Endothelial cell of umbilical vein (primary cell): ENCODE data around the gene PSMD5. TPM values are rescaled to one million over a fixed set of nuclear protein-coding genes. Genes with fewer than 3 reads are reported as not detected.

Experiments used
- BruUV-seq: library from RNA; stranded (reverse); fragments of 400-500 nt; replicated peaks from 2 replicates; lab custom pipeline; 2021; lab: Mats Ljungman, UMichigan
- CTCF ChIA-PET: fragments of 300-600, 350-600 bp; sonication (Branson Sonifier 250); formaldehyde crosslinking; loops from one replicate; lab custom pipeline; 2021; ENCODE audit warnings: antibody characterized with exemption, inconsistent platforms; lab: Charles Lee
- POLR2A ChIA-PET: fragments of 300-600, 350-600 bp; sonication (Branson Sonifier 250); formaldehyde crosslinking; loops from one replicate; lab custom pipeline; 2021; ENCODE audit warnings: antibody characterized with exemption, inconsistent platforms; lab: Charles Lee
- DNase-seq: peaks from one replicate; pipeline ENCODE4 v3.0.0-alpha.2; 2011; ENCODE audit warnings: low read depth, low spot score
- FAIRE-seq: peaks from 2 replicates; lab custom pipeline; 2011; peaks lifted over from hg19 to GRCh38; lab: Jason Lieb, UNC
- H2AFZ ChIP-seq: 2 replicates; pipeline ENCODE4 v1.6.0; 2012; ENCODE audit warnings: low read depth, low read length, control low read depth, inconsistent platforms
- H3K27ac ChIP-seq: 2 replicates; pipeline ENCODE4 v1.5.1; 2011; ENCODE audit warnings: low read depth, mild to moderate bottlenecking, control low read depth, low read length, moderate library complexity; ENCODE audit not compliant: insufficient read depth
- H3K27me3 ChIP-seq, 2 experiments: 2 replicates each; pipeline versions ENCODE4 v1.6.0 to v1.6.1; 2011; ENCODE audit warnings: low read length in 2 of 2, mixed read lengths in 1 of 2; ENCODE audit not compliant: control insufficient read depth in 2 of 2, insufficient read depth in 2 of 2
- H3K36me3 ChIP-seq, 2 experiments: 2 replicates in 1 of 2; 3 replicates in 1 of 2; pipeline ENCODE4 v1.5.1; 2011; ENCODE audit warnings: low read length in 2 of 2, mild to moderate bottlenecking in 1 of 2, moderate library complexity in 1 of 2; ENCODE audit not compliant: control insufficient read depth in 2 of 2, insufficient read depth in 2 of 2; ENCODE audit errors: extremely low read depth in 1 of 2
- H3K4me1 ChIP-seq: 3 replicates; pipeline ENCODE4 v1.5.1; 2011; ENCODE audit warnings: mild to moderate bottlenecking, low read length; ENCODE audit not compliant: control insufficient read depth, insufficient read depth; ENCODE audit errors: extremely low read depth
- H3K4me2 ChIP-seq: 2 replicates; pipeline ENCODE4 v1.6.1; 2011; ENCODE audit warnings: low read length, control low read depth, mixed read lengths; ENCODE audit not compliant: insufficient read depth
- H3K4me3 ChIP-seq, 3 experiments: fragments of 200-600 bp in 1 of 3; sonication (generic), shearing (Covaris generic) in 1 of 3; replicated peaks in 1 of 3; 2 replicates each; pipeline ENCODE4 v1.5.1; 2011 to 2016; ENCODE audit warnings: control low read depth in 3 of 3, low read length in 3 of 3, mild to moderate bottlenecking in 2 of 3, inconsistent platforms in 1 of 3, low read depth in 1 of 3, moderate library complexity in 1 of 3; ENCODE audit not compliant: insufficient read depth in 1 of 3
- H3K79me2 ChIP-seq: 2 replicates; pipeline ENCODE4 v1.6.0; 2012; ENCODE audit warnings: low read length, inconsistent platforms; ENCODE audit not compliant: control insufficient read depth, insufficient read depth
- H3K9ac ChIP-seq: replicated peaks from 2 replicates; pipeline ENCODE3; 2011; ENCODE audit warnings: low read length, control low read depth; ENCODE audit not compliant: insufficient read depth; ENCODE audit errors: extremely low read depth
- H3K9me1 ChIP-seq: replicated peaks from 3 replicates; pipeline ENCODE4 v1.6.0; 2011; ENCODE audit warnings: mild to moderate bottlenecking, low read length; ENCODE audit not compliant: control insufficient read depth, insufficient read depth; ENCODE audit errors: extremely low read depth
- H3K9me3 ChIP-seq: replicated peaks from 2 replicates; pipeline ENCODE4 v1.5.1; 2012; ENCODE audit warnings: low read length, inconsistent platforms; ENCODE audit not compliant: control insufficient read depth, insufficient read depth
- H4K20me1 ChIP-seq: replicated peaks from 2 replicates; pipeline ENCODE3; 2011; ENCODE audit warnings: mild to moderate bottlenecking, low read length; ENCODE audit not compliant: control insufficient read depth, insufficient read depth; ENCODE audit errors: extremely low read depth
- EZH2 ChIP-seq: IDR thresholded peaks from 2 replicates; pipeline ENCODE4 v1.6.1; 2012; ENCODE audit warnings: borderline replicate concordance, low read depth, mild to moderate bottlenecking, moderate library complexity, low read length, inconsistent platforms; ENCODE audit not compliant: severe bottlenecking
- FOS ChIP-seq: IDR thresholded peaks from 2 replicates; pipeline ENCODE4 v1.6.1; 2011; ENCODE audit warnings: mild to moderate bottlenecking, low read length, moderate library complexity, borderline replicate concordance; ENCODE audit not compliant: insufficient read depth
- GATA2 ChIP-seq: IDR thresholded peaks from 2 replicates; pipeline ENCODE4 v1.7.0; 2011; ENCODE audit warnings: low read depth, mild to moderate bottlenecking, moderate library complexity, mixed read lengths, low read length; ENCODE audit not compliant: insufficient read length, insufficient read depth
- JUN ChIP-seq: IDR thresholded peaks from 2 replicates; pipeline ENCODE4 v1.6.1; 2011; ENCODE audit warnings: borderline replicate concordance, low read depth; ENCODE audit not compliant: insufficient read length, insufficient read depth
- MYC ChIP-seq: IDR thresholded peaks from one replicate; pipeline ENCODE4 v1.6.1; 2011; ENCODE audit warnings: mild to moderate bottlenecking, low read depth, low read length
- POLR2A ChIP-seq: IDR thresholded peaks from 2 replicates; pipeline ENCODE4 v1.6.1; 2012; ENCODE audit warnings: low read depth, mild to moderate bottlenecking, control low read depth, low read length
- POLR2AphosphoS5 ChIP-seq: IDR thresholded peaks from 2 replicates; pipeline ENCODE4 v1.6.1; 2012; ENCODE audit warnings: low read depth, mild to moderate bottlenecking, control low read depth, low read length, moderate library complexity; ENCODE audit not compliant: insufficient read depth
- dilution Hi-C: fragments of 300-500 bp; cut with MboI; formaldehyde crosslinking; loops from one replicate; pipeline ENCODE4 v1.15.0; 2019; ENCODE audit warnings: low sequenced_read_pairs; ENCODE audit not compliant: extremely low pct_ligation_motif_present
- intact Hi-C: fragments of 100-400 bp; cut with micrococcal nuclease; formaldehyde crosslinking; loops from one replicate; pipeline ENCODE4 v1.10.0; 2022
- polyA plus RNA-seq, 4 experiments: library from polyadenylated mRNA; depleted of rRNA in 3 of 4; stranded (reverse) in 3 of 4; unstranded in 1 of 4; fragments of >200 nt; gene quantifications; 2 replicates each; pipeline versions ENCODE4 v1.2.1 to v1.2.3, GENCODE V29; 2011 to 2012; ENCODE audit warnings: missing spikeins in 1 of 4
- total RNA-seq: library from RNA; stranded (reverse); gene quantifications from 2 replicates; pipeline ENCODE4 v1.2.3, GENCODE V29; 2021
- TF ChIP-seq, protein P1 (sequence below), 2 donors: IDR thresholded peaks; 1 replicate in 1 of 2; 2 replicates in 1 of 2; pipeline ENCODE4 v1.5.1; 2011; ENCODE audit warnings: low read length in 2 of 2, mild to moderate bottlenecking in 2 of 2, moderate library complexity in 2 of 2, control low read depth in 1 of 2, inconsistent platforms in 1 of 2, low read depth in 1 of 2; ENCODE audit not compliant: insufficient read depth in 1 of 2; ENCODE audit errors: extremely low read depth in 1 of 2
- TF ChIP-seq, protein P2 (sequence below): IDR thresholded peaks from 2 replicates; pipeline ENCODE4 v1.6.1; 2011; ENCODE audit not compliant: insufficient read depth, insufficient read length

Gene PSMD5
- total and polyA plus RNA-seq, 2 donors (not counting 3 experiments of a cell fraction or from before 2014, with no cell fraction given), result 20.4 to 70.2 TPM

DNA sequence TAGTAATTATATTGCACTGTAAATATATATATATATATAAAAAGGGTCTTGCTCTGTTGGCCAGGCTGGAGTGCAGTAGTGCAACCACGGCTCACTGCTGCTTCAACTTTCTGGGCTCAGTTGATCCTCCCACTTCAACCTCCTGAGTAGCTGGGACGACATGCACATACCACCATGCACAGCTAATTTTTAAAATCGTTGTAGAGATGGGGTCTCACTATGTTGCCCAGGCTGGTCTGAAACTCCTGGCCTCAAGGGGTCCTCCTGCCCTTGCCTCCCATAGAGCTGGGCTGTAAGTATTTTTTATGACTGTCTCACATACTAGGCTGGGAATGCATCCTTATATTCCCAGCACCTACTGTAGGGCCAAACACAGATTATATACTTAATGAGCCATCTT lies 11.9 kb downstream of the PSMD5 start:
- Histone ChIP-seq H4K20me1 (no peaks in the 10 kb centered on the region), H3K4me2 (no peak overlapping the region), H3K4me3 (no peak overlapping the region), H2AFZ (no peak overlapping the region), H3K9ac (no peak overlapping the region), H3K9me3 (no peaks in the 10 kb centered on the region), H3K27ac (no peak overlapping the region), H3K36me3 (peaks cover 16 to 25% of the 10 kb centered on the region in 2 experiments), H3K79me2 (peaks cover 2% of the 10 kb centered on the region), H3K9me1 (no peaks in the 10 kb centered on the region), H3K27me3 (no peaks in the 10 kb centered on the region), H3K4me1 (no peaks in the 10 kb centered on the region)
- ChIA-PET POLR2A (no interaction called here), CTCF (no interaction called here)
- BruUV-seq, result no TSS peak
- TF ChIP-seq POLR2A (no peak), FOS (no peak), GATA2 (no peak), MYC (no peak), JUN (no peak), POLR2AphosphoS5 (no peak), EZH2 (no peak)
- TF ChIP-seq, protein P1, sequence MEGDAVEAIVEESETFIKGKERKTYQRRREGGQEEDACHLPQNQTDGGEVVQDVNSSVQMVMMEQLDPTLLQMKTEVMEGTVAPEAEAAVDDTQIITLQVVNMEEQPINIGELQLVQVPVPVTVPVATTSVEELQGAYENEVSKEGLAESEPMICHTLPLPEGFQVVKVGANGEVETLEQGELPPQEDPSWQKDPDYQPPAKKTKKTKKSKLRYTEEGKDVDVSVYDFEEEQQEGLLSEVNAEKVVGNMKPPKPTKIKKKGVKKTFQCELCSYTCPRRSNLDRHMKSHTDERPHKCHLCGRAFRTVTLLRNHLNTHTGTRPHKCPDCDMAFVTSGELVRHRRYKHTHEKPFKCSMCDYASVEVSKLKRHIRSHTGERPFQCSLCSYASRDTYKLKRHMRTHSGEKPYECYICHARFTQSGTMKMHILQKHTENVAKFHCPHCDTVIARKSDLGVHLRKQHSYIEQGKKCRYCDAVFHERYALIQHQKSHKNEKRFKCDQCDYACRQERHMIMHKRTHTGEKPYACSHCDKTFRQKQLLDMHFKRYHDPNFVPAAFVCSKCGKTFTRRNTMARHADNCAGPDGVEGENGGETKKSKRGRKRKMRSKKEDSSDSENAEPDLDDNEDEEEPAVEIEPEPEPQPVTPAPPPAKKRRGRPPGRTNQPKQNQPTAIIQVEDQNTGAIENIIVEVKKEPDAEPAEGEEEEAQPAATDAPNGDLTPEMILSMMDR (IDR thresholded peaks at IDR 0.05; ENCODE audit: extremely low read depth in 1 of 2, insufficient read depth in 1 of 2, low read depth in 1 of 2, low read length in 2 of 2), result no peak
- TF ChIP-seq, protein P2, sequence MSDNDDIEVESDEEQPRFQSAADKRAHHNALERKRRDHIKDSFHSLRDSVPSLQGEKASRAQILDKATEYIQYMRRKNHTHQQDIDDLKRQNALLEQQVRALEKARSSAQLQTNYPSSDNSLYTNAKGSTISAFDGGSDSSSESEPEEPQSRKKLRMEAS, result no peak
- intact Hi-C loops (no loop called here), dilution Hi-C loops (no loop called here)
- no peak for DNase-seq
- FAIRE-seq, result no peak
